Measurements from ENCODE around the gene TMEM267.

Gene TMEM267

GRCh38 chr5:43416803-43417394 is 66.8 kb downstream of the TMEM267 start:
- H3K4me3 ChIP-seq: no peak overlapping the region
- no peak overlapping the region for H3K27ac ChIP-seq
- no peak for DNase-seq (ENCODE audit: low spot score)
- no peak for TF ChIP-seq CTCF (IDR thresholded peaks at IDR 0.05)

GRCh38 chr5:43415935-43416802 is 67.5 kb downstream of the TMEM267 start:
- no peak for TF ChIP-seq CTCF (IDR thresholded peaks at IDR 0.05)
- no peak for DNase-seq (ENCODE audit: low spot score)
- Histone ChIP-seq H3K27ac (no peak overlapping the region), H3K4me3 (no peak overlapping the region)

GRCh38 chr5:43413966-43414365 is 69.7 kb downstream of the TMEM267 start:
- Histone ChIP-seq H3K4me3 (no peak overlapping the region), H3K27ac (no peak overlapping the region)
- DNase-seq (ENCODE audit: low spot score): no peak
- TF ChIP-seq CTCF (IDR thresholded peaks at IDR 0.05): no peak

- Histone ChIP-seq H3K4me3 (no peak overlapping the region), H3K27ac (no peak overlapping the region)
- no peak for DNase-seq (ENCODE audit: low spot score)
- no peak for TF ChIP-seq CTCF (IDR thresholded peaks at IDR 0.05)
Observed at GRCh38 chr5:43412644-43413043, 71.0 kb downstream of the TMEM267 start.

GRCh38 chr5:43412156-43412555 is 71.5 kb downstream of the TMEM267 start, which contains the start of gene CCL28:
TSS of gene CCL28 (minus strand) at chr5:43412391. CDS start at chr5:43412316, 75 bp downstream.
- TF ChIP-seq CTCF (IDR thresholded peaks at IDR 0.05): no peak
- no peak within 1 kb of the TSS for H3K4me3 ChIP-seq
- H3K27ac ChIP-seq: no peak within 1 kb of the TSS
- no peak for DNase-seq (ENCODE audit: low spot score)

GRCh38 chr5:43411495-43411894 is 72.2 kb downstream of the TMEM267 start:
- Histone ChIP-seq H3K27ac (no peak overlapping the region), H3K4me3 (no peak overlapping the region)
- TF ChIP-seq CTCF (IDR thresholded peaks at IDR 0.05): no peak
- DNase-seq (ENCODE audit: low spot score): no peak

GRCh38 chr5:43410414-43410813 is 73.3 kb downstream of the TMEM267 start:
- H3K27ac ChIP-seq: no peak overlapping the region
- no peak for DNase-seq (ENCODE audit: low spot score)
- TF ChIP-seq CTCF (IDR thresholded peaks at IDR 0.05): no peak
- no peak overlapping the region for H3K4me3 ChIP-seq

All from coronary artery (tissue), 2 donors.